Activated B cell treated with CpG ODN at 0.5 μM for 24 hours (primary cell): ENCODE results near the gene TTLL12. TPM values are rescaled to one million over a fixed set of nuclear protein-coding genes. Genes with fewer than 3 reads are reported as not detected.

Experiments used
- ATAC-seq: fragments of 200-7000 bp; cut with Tn5 transposase; one replicate; pipeline ENCODE4 v1.10.0; 2021; ENCODE audit warnings: low read depth, mild to moderate bottlenecking, moderate library complexity
- CTCF ChIA-PET: fragments of 350-600 bp; sonication (Branson Sonifier 250); formaldehyde crosslinking; loops from one replicate; lab custom pipeline; 2021; ENCODE audit warnings: antibody characterized with exemption; lab: Charles Lee
- POLR2A ChIA-PET: fragments of 350-600 bp; sonication (Branson Sonifier 250); formaldehyde crosslinking; loops from one replicate; lab custom pipeline; 2021; ENCODE audit warnings: antibody characterized with exemption; lab: Charles Lee
- DNase-seq: peaks from one replicate; pipeline ENCODE4 v3.0.0; 2022
- H3K27ac Mint-ChIP-seq: one replicate; pipeline ENCODE4 v1.8.0; 2020; ENCODE audit warnings: mixed read lengths
- H3K27me3 Mint-ChIP-seq: one replicate; pipeline ENCODE4 v1.8.0; 2021; ENCODE audit warnings: mixed read lengths
- H3K36me3 Mint-ChIP-seq: one replicate; pipeline ENCODE4 v1.8.0; 2021; ENCODE audit warnings: low read depth, mixed read lengths
- H3K4me1 Mint-ChIP-seq: one replicate; pipeline ENCODE4 v1.8.0; 2021; ENCODE audit warnings: mixed read lengths
- H3K4me3 Mint-ChIP-seq: one replicate; pipeline ENCODE4 v1.8.0; 2020; ENCODE audit warnings: mild to moderate bottlenecking, mixed read lengths
- H3K9me3 Mint-ChIP-seq: one replicate; pipeline ENCODE4 v1.8.0; 2020; ENCODE audit warnings: mixed read lengths
- intact Hi-C: fragments of 100-400 bp; cut with micrococcal nuclease; formaldehyde crosslinking; loops from one replicate; pipeline ENCODE4 v1.15.1; 2024
- total RNA-seq: library from RNA; stranded (reverse); gene quantifications from 2 replicates; pipeline ENCODE4 v1.2.3, GENCODE V29; 2022
- TF ChIP-seq, protein P1 (sequence below): fragments of 200-600 bp; IDR thresholded peaks from one replicate; pipeline ENCODE4 v1.8.0; 2022; ENCODE audit warnings: antibody characterized with exemption, mild to moderate bottlenecking

The TTLL12 gene
- total RNA-seq, 1 donor from 2014 or later, result 31.5 TPM

DNA sequence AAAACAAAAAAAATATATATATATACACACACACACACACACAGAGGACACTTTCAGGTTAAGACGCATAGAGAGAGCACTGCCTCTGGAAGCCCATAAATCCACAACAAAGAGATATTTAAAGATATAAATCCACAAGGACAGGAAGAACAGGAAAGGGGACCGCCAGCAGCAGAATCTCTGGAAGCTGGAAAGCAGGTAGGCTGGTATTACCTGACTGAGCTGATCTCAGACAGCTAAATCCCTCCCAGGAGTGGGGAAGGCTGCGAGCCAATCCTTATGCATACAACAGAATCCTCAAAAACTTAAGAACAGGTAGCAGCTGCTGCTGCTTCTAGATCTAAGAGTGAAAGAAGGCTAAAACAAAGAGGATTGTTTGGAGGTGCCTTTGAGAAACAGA is 42.0 kb downstream of the TTLL12 start:
- ChIA-PET POLR2A (interaction anchor here (0.7 to 1.0 kb wide), 2 partner anchors 19 to 41 kb away, joined by 3 to 4 read pairs; no protein-coding TSS in a partner anchor), CTCF (no interaction called here)
- no peaks in the 10 kb centered on the region for H3K9me3 Mint-ChIP-seq
- H3K27ac Mint-ChIP-seq, result peak overlapping the region; percentile 18
- H3K27me3 Mint-ChIP-seq, result no peaks in the 10 kb centered on the region
- intact Hi-C loops, result loop anchor here (10.0 kb wide), 1 partner anchor 130 kb away; the partner anchor contains the start of gene PACSIN2
- DNase-seq (no peak), ATAC-seq (no peak)
- H3K36me3 Mint-ChIP-seq, result peaks cover 12% of the 10 kb centered on the region
- H3K4me3 Mint-ChIP-seq, result no peak overlapping the region
- TF ChIP-seq, protein P1, sequence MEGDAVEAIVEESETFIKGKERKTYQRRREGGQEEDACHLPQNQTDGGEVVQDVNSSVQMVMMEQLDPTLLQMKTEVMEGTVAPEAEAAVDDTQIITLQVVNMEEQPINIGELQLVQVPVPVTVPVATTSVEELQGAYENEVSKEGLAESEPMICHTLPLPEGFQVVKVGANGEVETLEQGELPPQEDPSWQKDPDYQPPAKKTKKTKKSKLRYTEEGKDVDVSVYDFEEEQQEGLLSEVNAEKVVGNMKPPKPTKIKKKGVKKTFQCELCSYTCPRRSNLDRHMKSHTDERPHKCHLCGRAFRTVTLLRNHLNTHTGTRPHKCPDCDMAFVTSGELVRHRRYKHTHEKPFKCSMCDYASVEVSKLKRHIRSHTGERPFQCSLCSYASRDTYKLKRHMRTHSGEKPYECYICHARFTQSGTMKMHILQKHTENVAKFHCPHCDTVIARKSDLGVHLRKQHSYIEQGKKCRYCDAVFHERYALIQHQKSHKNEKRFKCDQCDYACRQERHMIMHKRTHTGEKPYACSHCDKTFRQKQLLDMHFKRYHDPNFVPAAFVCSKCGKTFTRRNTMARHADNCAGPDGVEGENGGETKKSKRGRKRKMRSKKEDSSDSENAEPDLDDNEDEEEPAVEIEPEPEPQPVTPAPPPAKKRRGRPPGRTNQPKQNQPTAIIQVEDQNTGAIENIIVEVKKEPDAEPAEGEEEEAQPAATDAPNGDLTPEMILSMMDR, result no peak
- H3K4me1 Mint-ChIP-seq, result peaks cover 46% of the 10 kb centered on the region

DNA sequence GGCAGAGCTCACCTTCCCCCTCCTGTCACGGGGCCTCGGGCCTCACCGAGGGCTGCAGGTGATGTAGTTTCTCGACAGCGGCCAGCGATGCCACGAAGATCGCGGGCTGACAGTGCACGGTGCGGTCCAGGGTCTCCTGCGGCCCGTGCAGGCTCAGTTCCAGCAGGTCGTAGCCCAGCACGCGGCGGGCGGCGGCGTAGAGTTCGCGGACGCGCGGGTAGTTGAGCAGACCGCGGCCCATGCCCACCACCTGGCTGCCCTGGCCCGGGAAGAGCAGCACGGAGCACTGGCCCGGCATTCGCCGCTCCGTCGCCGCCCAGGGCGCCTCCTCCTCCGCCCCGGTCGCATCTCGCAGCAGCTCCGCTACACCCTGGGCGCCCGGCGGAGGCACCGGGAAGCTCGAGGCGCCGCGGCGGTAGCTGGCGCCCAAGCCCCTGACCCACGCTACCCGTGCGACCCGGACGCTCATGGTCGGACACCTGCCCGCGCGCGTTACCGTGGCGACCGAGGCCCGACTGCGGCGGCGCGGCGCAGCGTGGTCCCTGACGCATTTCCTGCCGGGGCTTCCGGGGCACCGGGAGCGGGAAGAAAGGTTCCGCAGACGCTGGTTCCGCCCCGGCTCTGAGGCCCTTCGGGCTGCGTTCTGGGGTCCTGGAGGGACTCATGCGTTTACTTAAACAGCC is 43.9 kb downstream of the TTLL12 start, which contains the start of gene MCAT:
TSS of gene MCAT (minus strand) at position 519 of the 683 bp plus-strand sequence. CDS start at position 469, 50 bp downstream.
- H3K9me3 Mint-ChIP-seq, result no peaks in the 10 kb centered on the region
- intact Hi-C loops, result loop anchor here (1.0 to 10.0 kb wide), 4 partner anchors 8 to 128 kb away; partner anchors contain the start of genes PACSIN2, TSPO, TTLL1 and TTLL12
- POLR2A ChIA-PET, result interaction anchor here (1.6 kb wide), 1 partner anchor 487 kb away, joined by 3 read pairs; no protein-coding TSS in a partner anchor
- no peaks in the 10 kb centered on the region for H3K27me3 Mint-ChIP-seq
- CTCF ChIA-PET, result no interaction called here
- H3K36me3 Mint-ChIP-seq, result peaks cover 27% of the 10 kb centered on the region
- peak within 1 kb of the TSS; percentile 85 for H3K4me3 Mint-ChIP-seq
- ATAC-seq (peak; percentile 80), DNase-seq (peak; percentile 85)
- H3K4me1 Mint-ChIP-seq, result peaks cover 37% of the 10 kb centered on the region
- peak within 1 kb of the TSS; percentile 90 for H3K27ac Mint-ChIP-seq
- TF ChIP-seq, protein P1, result no peak

DNA sequence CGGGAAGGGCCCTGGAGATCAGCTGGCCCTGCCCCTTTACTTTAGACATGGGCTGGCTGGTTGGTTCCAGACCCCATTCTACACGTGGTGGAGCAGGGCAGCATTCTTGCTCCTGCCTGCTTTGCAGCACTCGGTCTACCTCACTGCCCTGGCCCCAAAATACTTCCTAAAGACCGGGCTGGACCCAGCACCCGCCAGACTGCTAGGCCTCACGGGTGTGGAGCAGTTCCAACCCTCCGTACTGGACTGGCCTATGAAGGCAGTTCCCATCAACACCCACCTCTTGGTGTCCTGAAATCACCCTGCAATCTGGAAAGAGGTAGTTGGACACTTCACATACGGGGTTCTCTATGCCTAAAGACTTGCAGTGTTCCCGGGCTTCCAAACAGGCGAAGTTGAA is 50.1 kb downstream of the TTLL12 start:
- H3K4me3 Mint-ChIP-seq, result no peak overlapping the region
- ATAC-seq (no peak), DNase-seq (no peak)
- H3K9me3 Mint-ChIP-seq, result no peaks in the 10 kb centered on the region
- TF ChIP-seq, protein P1, result no peak
- H3K27ac Mint-ChIP-seq, result no peak overlapping the region
- no peaks in the 10 kb centered on the region for H3K27me3 Mint-ChIP-seq
- intact Hi-C loops, result loop anchor here (1.0 to 5.0 kb wide), 3 partner anchors 26 to 474 kb away; partner anchors contain the start of gene BIK
- H3K4me1 Mint-ChIP-seq, result peaks cover 8% of the 10 kb centered on the region
- ChIA-PET CTCF (interaction anchor here (0.9 to 1.1 kb wide), 4 partner anchors 25 to 522 kb away, joined by 3 read pairs; partner anchors contain the start of gene POLDIP3), POLR2A (no interaction called here)
- peaks cover 76% of the 10 kb centered on the region for H3K36me3 Mint-ChIP-seq

DNA sequence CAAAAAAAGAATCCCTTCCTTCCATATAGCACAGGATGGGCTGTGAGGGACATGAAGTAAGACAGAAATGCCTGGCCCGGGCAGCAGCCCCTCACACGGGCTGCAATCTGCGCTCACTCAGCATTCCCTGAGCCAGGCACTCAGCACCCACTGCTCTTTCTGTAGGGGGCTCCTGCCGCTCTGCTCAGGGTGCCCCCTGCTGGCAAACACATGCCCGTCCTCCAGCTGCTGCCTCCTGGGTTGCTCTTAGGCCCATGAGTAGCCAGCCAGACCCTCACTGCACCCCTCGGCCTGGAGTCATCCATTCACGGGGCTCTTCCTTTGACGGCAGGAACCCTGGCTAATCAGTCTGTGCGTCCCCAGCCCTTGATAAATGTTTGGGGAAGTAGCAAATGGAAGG is 50.7 kb downstream of the TTLL12 start:
- Mint-ChIP-seq H3K4me3 (no peak overlapping the region), H3K4me1 (peaks cover 7% of the 10 kb centered on the region), H3K9me3 (no peaks in the 10 kb centered on the region), H3K27me3 (no peaks in the 10 kb centered on the region), H3K36me3 (peaks cover 81% of the 10 kb centered on the region), H3K27ac (no peak overlapping the region)
- ChIA-PET CTCF (interaction anchor here (0.9 to 1.1 kb wide), 4 partner anchors 25 to 356 kb away, joined by 3 to 4 read pairs (median 3); partner anchors contain the start of gene BIK), POLR2A (no interaction called here)
- intact Hi-C loops, result loop anchor here (1.0 to 5.0 kb wide), 3 partner anchors 26 to 474 kb away; partner anchors contain the start of gene BIK
- peak; percentile 94 for ATAC-seq
- TF ChIP-seq, protein P1, result no peak
- DNase-seq, result peak; percentile 54

DNA sequence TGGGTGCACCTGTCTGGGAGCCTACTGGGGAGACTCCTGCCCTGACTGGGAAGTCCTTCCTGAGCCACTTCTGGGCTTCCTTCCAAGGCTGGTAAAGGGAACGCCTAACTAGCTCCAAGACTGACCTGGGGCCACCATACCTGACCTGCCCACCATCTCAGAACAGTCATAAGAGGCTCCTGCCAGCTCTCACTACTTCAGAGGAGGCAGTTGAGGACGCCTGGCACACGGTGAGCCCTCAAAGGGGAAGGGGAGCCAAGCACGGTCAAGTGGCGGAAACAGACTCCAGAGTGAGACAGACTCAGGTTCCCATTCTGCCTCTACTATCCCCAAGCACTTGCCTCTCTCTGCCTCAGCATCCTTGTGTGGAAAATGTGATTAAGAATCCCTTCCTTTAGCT is 51.4 kb downstream of the TTLL12 start:
- TF ChIP-seq, protein P1, result no peak
- peaks cover 5% of the 10 kb centered on the region for H3K4me1 Mint-ChIP-seq
- POLR2A ChIA-PET, result interaction anchor here (0.7 kb wide), 1 partner anchor 303 kb away, joined by 7 read pairs; no protein-coding TSS in a partner anchor
- no peaks in the 10 kb centered on the region for H3K27me3 Mint-ChIP-seq
- intact Hi-C loops, result loop anchor here (5.0 kb wide), 1 partner anchor 473 kb away; no protein-coding TSS in a partner anchor
- H3K4me3 Mint-ChIP-seq, result no peak overlapping the region
- CTCF ChIA-PET, result interaction anchor here (1.1 to 1.2 kb wide), 3 partner anchors 11 to 355 kb away, joined by 3 to 4 read pairs (median 3); partner anchors contain the start of gene BIK
- no peak for DNase-seq
- no peaks in the 10 kb centered on the region for H3K9me3 Mint-ChIP-seq
- peaks cover 77% of the 10 kb centered on the region for H3K36me3 Mint-ChIP-seq
- H3K27ac Mint-ChIP-seq, result no peak overlapping the region
- no peak for ATAC-seq
